Panc1 (cell line): ENCODE results near the gene UBE3B. TPM values are rescaled to one million over a fixed set of nuclear protein-coding genes. Genes with fewer than 3 reads are reported as not detected.

ENCODE experiments used
- ATAC-seq: fragments of 200-7000 bp; cut with Tn5 transposase; 2 replicates; pipeline ENCODE4 v1.9.1; 2020; ENCODE audit warnings: mild to moderate bottlenecking, moderate library complexity
- BruUV-seq: library from RNA; stranded (reverse); fragments of 400-500 nt; replicated peaks from 2 replicates; lab custom pipeline; 2021; lab: Mats Ljungman, UMichigan
- CTCF ChIA-PET: fragments of 300-600 bp; sonication (Branson Sonifier 250); formaldehyde crosslinking; loops from one replicate; lab custom pipeline; 2022; ENCODE audit warnings: antibody characterized with exemption; lab: Charles Lee
- POLR2A ChIA-PET: fragments of 300-600 bp; sonication (Branson Sonifier 250); formaldehyde crosslinking; loops from one replicate; lab custom pipeline; 2022; ENCODE audit warnings: antibody characterized with exemption; lab: Charles Lee
- DNase-seq: peaks from one replicate; pipeline ENCODE4 v3.0.0-alpha.2; 2010; ENCODE audit warnings: low read depth, low spot score
- H3K27ac ChIP-seq: 2 replicates; pipeline ENCODE4 v1.5.1; 2011; ENCODE audit warnings: mild to moderate bottlenecking, low read length, inconsistent platforms
- H3K27me3 ChIP-seq: fragments of 200-500 bp; sonication (Bioruptor generic); 2 replicates; pipeline ENCODE4 v1.6.0; 2014; ENCODE audit warnings: low read length, inconsistent platforms; ENCODE audit not compliant: control insufficient read depth, insufficient read depth
- H3K36me3 ChIP-seq: fragments of 200-500 bp; sonication (Bioruptor generic); 2 replicates; pipeline ENCODE4 v1.5.1; 2014; ENCODE audit warnings: inconsistent platforms, mild to moderate bottlenecking, low read length, moderate library complexity; ENCODE audit not compliant: control insufficient read depth, insufficient read depth
- H3K4me1 ChIP-seq: 2 replicates; pipeline ENCODE4 v1.5.1; 2011; ENCODE audit warnings: inconsistent platforms, mild to moderate bottlenecking, low read length, moderate library complexity; ENCODE audit not compliant: control insufficient read depth, insufficient read depth
- H3K4me3 ChIP-seq, 2 experiments: 2 replicates each; pipeline ENCODE4 v1.5.1; 2011 to 2012; ENCODE audit warnings: low read depth in 2 of 2, low read length in 2 of 2, mild to moderate bottlenecking in 2 of 2, inconsistent platforms in 1 of 2, moderate library complexity in 1 of 2
- H3K9me3 ChIP-seq: fragments of 200-500 bp; sonication (Bioruptor generic); 2 replicates; pipeline ENCODE4 v1.5.1; 2014; ENCODE audit warnings: low read depth, mild to moderate bottlenecking, inconsistent platforms, low read length, moderate library complexity; ENCODE audit not compliant: control insufficient read depth, insufficient read depth
- CTCF ChIP-seq: fragments of 450-650 bp; IDR thresholded peaks from 2 replicates; pipeline ENCODE4 v1.5.1; 2017; ENCODE audit warnings: mild to moderate bottlenecking
- POLR2AphosphoS5 ChIP-seq: IDR thresholded peaks from 2 replicates; pipeline ENCODE4 v1.6.1; 2012; ENCODE audit warnings: mild to moderate bottlenecking, low read depth, low read length, moderate library complexity
- REST ChIP-seq, 2 experiments: IDR thresholded peaks; 2 replicates each; pipeline ENCODE4 v1.6.1; 2011 to 2012; ENCODE audit warnings: low read depth in 2 of 2, control low read depth in 1 of 2, low read length in 1 of 2, mild to moderate bottlenecking in 1 of 2, moderate library complexity in 1 of 2; ENCODE audit not compliant: insufficient read depth in 1 of 2
- SIN3A ChIP-seq: IDR thresholded peaks from 2 replicates; pipeline ENCODE4 v1.6.1; 2012; ENCODE audit warnings: low read depth, mild to moderate bottlenecking, low read length, moderate library complexity, borderline replicate concordance; ENCODE audit not compliant: insufficient read depth
- TCF7L2 ChIP-seq: IDR thresholded peaks from 2 replicates; pipeline ENCODE4 v1.6.1; 2011; ENCODE audit warnings: mild to moderate bottlenecking, low read depth, low read length, inconsistent platforms
- in situ Hi-C: cut with HindIII; loops from 2 replicates; pipeline ENCODE4 v1.10.0; 2016; ENCODE audit warnings: low sequenced_read_pairs, low pct_unique_long_range_greater_than_20kb
- intact Hi-C: fragments of 100-400 bp; cut with micrococcal nuclease; formaldehyde crosslinking; loops from one replicate; pipeline ENCODE4 v1.10.0; 2022; ENCODE audit not compliant: unreplicated experiment
- total RNA-seq: library from RNA; stranded (reverse); gene quantifications from one replicate; pipeline ENCODE4 v1.2.1, GENCODE V29; 2021; ENCODE audit not compliant: unreplicated experiment

UBE3B gene
- total RNA-seq, 1 experiment from 2014 or later = 38.9 TPM

DNA sequence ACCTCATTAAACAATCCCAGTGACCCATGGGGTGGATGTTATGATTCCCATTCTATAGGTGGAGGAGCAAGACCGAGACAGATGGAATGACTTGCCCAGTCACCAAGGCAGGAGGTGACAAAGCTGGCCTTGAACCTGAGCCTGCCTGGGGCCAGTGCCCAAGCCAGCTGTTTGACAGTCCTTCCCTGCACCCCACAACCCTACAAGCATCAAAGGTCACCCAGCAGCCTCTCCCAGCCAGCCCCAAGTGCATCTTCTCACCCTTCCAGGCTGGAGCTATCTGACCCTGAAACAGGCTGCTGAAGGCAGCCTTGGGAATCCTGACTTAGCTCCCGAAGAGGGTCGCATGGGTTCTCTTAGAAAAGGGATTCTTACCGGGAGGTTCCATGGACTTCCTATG, 75.5 kb downstream of the UBE3B start:
- POLR2A ChIA-PET = no interaction called here
- Histone ChIP-seq H3K4me1 (no peaks in the 10 kb centered on the region), H3K9me3 (no peaks in the 10 kb centered on the region), H3K4me3 (no peak overlapping the region), H3K36me3 (no peaks in the 10 kb centered on the region), H3K27me3 (peaks cover 14% of the 10 kb centered on the region), H3K27ac (no peak overlapping the region)
- ATAC-seq = no peak
- TF ChIP-seq CTCF (no peak), REST (IDR thresholded peaks at IDR 0.05; ENCODE audit: insufficient read depth in 1 of 2, low read depth in 2 of 2, low read length in 1 of 2) (no peak), SIN3A (no peak), POLR2AphosphoS5 (no peak), TCF7L2 (no peak)
- intact Hi-C loops = no loop called here
- in situ Hi-C loops = no loop called here
- DNase-seq = no peak
- CTCF ChIA-PET = no interaction called here
- no TSS peak for BruUV-seq

GRCh38 chr12:109553483-109553882, 76.0 kb downstream of the UBE3B start:
- H3K27ac ChIP-seq = no peak overlapping the region
- no TSS peak for BruUV-seq
- ChIA-PET CTCF (interaction anchor here (0.6 kb wide), 1 partner anchor 8 kb away, joined by 3 read pairs; no protein-coding TSS in a partner anchor), POLR2A (no interaction called here)
- TF ChIP-seq REST (IDR thresholded peaks at IDR 0.05; ENCODE audit: insufficient read depth in 1 of 2, low read depth in 2 of 2, low read length in 1 of 2) (no peak), CTCF (no peak), POLR2AphosphoS5 (no peak), SIN3A (no peak), TCF7L2 (no peak)
- in situ Hi-C loops = no loop called here
- H3K9me3 ChIP-seq = no peaks in the 10 kb centered on the region
- H3K27me3 ChIP-seq = peaks cover 14% of the 10 kb centered on the region
- no peak overlapping the region for H3K4me3 ChIP-seq
- no peaks in the 10 kb centered on the region for H3K36me3 ChIP-seq
- no peak for ATAC-seq
- intact Hi-C loops = no loop called here
- H3K4me1 ChIP-seq = no peaks in the 10 kb centered on the region
- DNase-seq = no peak
